ENCODE results near the gene KDM4C. TPM values are rescaled to one million over a fixed set of nuclear protein-coding genes. Genes with fewer than 3 reads are reported as not detected.

The KDM4C gene
- total RNA-seq, 2 experiments from 2014 or later = 51.5 to 60.3 TPM

- CTCF ChIA-PET (ENCODE audit: unreplicated experiment) = no interaction called here
- no peak overlapping the region for H3K4me2 ChIP-seq (ENCODE audit: low read length)
- POLR2A ChIA-PET = interaction anchor here (0.5 to 1.7 kb wide), 2 partner anchors 12 to 20 kb away, joined by 3 read pairs; no protein-coding TSS in a partner anchor
- H3K79me2 ChIP-seq (ENCODE audit: insufficient read depth, low read depth, low read length) = no peaks in the 10 kb centered on the region
- no peaks in the 10 kb centered on the region for H3K36me3 ChIP-seq (ENCODE audit: insufficient read depth, low read length)
- no TSS peak for BruUV-seq (replicated peaks)
- no peak overlapping the region for H2AFZ ChIP-seq (ENCODE audit: low read length)
- DNase-seq (ENCODE audit: low spot score) = no peak
- H4K20me1 ChIP-seq (ENCODE audit: insufficient read depth, low read length) = no peaks in the 10 kb centered on the region
- intact Hi-C loops (cut with micrococcal nuclease; ENCODE audit: unreplicated experiment) = no loop called here
- TF ChIP-seq, protein P1, sequence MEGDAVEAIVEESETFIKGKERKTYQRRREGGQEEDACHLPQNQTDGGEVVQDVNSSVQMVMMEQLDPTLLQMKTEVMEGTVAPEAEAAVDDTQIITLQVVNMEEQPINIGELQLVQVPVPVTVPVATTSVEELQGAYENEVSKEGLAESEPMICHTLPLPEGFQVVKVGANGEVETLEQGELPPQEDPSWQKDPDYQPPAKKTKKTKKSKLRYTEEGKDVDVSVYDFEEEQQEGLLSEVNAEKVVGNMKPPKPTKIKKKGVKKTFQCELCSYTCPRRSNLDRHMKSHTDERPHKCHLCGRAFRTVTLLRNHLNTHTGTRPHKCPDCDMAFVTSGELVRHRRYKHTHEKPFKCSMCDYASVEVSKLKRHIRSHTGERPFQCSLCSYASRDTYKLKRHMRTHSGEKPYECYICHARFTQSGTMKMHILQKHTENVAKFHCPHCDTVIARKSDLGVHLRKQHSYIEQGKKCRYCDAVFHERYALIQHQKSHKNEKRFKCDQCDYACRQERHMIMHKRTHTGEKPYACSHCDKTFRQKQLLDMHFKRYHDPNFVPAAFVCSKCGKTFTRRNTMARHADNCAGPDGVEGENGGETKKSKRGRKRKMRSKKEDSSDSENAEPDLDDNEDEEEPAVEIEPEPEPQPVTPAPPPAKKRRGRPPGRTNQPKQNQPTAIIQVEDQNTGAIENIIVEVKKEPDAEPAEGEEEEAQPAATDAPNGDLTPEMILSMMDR (conservative IDR thresholded peaks at IDR 0.05; ENCODE audit: low read length) = no peak
- no peaks in the 10 kb centered on the region for H3K9me3 ChIP-seq (ENCODE audit: low read length)
- no peaks in the 10 kb centered on the region for H3K9me2 ChIP-seq (ENCODE audit: insufficient read depth, low read length)
- H3K4me3 ChIP-seq (ENCODE audit: low read depth, low read length, poor library complexity, severe bottlenecking) = no peak overlapping the region
- H3K27ac ChIP-seq (ENCODE audit: low read depth, low read length, poor library complexity, severe bottlenecking) = no peak overlapping the region
- H3K4me1 ChIP-seq (ENCODE audit: insufficient read depth, low read length, poor library complexity, severe bottlenecking) = no peaks in the 10 kb centered on the region
Measured at GRCh38 chr9:6924988-6925563, 167.3 kb downstream of the KDM4C start.

- H3K9me2 ChIP-seq (ENCODE audit: insufficient read depth, low read length) = no peaks in the 10 kb centered on the region
- H3K9me3 ChIP-seq (ENCODE audit: low read length) = no peaks in the 10 kb centered on the region
- H3K4me3 ChIP-seq (ENCODE audit: low read depth, low read length, poor library complexity, severe bottlenecking) = no peak overlapping the region
- H3K36me3 ChIP-seq (ENCODE audit: insufficient read depth, low read length) = no peaks in the 10 kb centered on the region
- no peaks in the 10 kb centered on the region for H3K79me2 ChIP-seq (ENCODE audit: insufficient read depth, low read depth, low read length)
- ChIA-PET CTCF (ENCODE audit: unreplicated experiment) (no interaction called here), POLR2A (no interaction called here)
- no peak overlapping the region for H3K27ac ChIP-seq (ENCODE audit: low read depth, low read length, poor library complexity, severe bottlenecking)
- H3K4me2 ChIP-seq (ENCODE audit: low read length) = no peak overlapping the region
- intact Hi-C loops (cut with micrococcal nuclease; ENCODE audit: unreplicated experiment) = no loop called here
- H2AFZ ChIP-seq (ENCODE audit: low read length) = no peak overlapping the region
- no peaks in the 10 kb centered on the region for H3K4me1 ChIP-seq (ENCODE audit: insufficient read depth, low read length, poor library complexity, severe bottlenecking)
- no peak for DNase-seq (ENCODE audit: low spot score)
- H4K20me1 ChIP-seq (ENCODE audit: insufficient read depth, low read length) = no peaks in the 10 kb centered on the region
- BruUV-seq (replicated peaks) = no TSS peak
- TF ChIP-seq, protein P1 (conservative IDR thresholded peaks at IDR 0.05; ENCODE audit: low read length) = no peak
- no peak for TF ChIP-seq EZH2phosphoT487 (IDR thresholded peaks at IDR 0.05; ENCODE audit: borderline replicate concordance, low read depth, low read length)
Measured at GRCh38 chr9:6925836-6926235, 168.1 kb downstream of the KDM4C start.

DNA sequence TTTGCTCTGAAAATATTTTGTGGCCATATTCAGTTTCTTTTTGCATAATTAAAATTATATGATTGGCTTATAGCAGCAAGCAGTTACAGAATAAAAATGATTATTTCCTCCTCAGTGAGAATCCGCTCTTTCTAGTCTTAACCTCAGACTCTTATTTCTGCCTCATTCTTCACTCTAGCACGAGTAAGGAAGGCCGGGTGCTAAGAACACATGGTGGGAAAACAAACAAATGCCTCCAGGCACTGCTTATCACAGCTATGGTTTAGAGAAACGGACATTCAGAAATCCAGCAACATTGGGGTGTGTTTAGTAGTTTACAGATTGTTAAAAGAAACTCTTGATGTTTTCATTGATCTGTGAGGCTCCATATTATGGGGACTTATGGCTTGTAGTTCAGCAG, 168.7 kb downstream of the KDM4C start:
- no peak overlapping the region for H3K4me2 ChIP-seq (ENCODE audit: low read length)
- no peak overlapping the region for H2AFZ ChIP-seq (ENCODE audit: low read length)
- CTCF ChIA-PET (ENCODE audit: unreplicated experiment) = no interaction called here
- POLR2A ChIA-PET = interaction anchor here (0.9 kb wide), 1 partner anchor 13 kb away, joined by 3 read pairs; no protein-coding TSS in a partner anchor
- H3K36me3 ChIP-seq (ENCODE audit: insufficient read depth, low read length) = no peaks in the 10 kb centered on the region
- H3K27ac ChIP-seq (ENCODE audit: low read depth, low read length, poor library complexity, severe bottlenecking) = no peak overlapping the region
- intact Hi-C loops (cut with micrococcal nuclease; ENCODE audit: unreplicated experiment) = no loop called here
- BruUV-seq (replicated peaks) = no TSS peak
- H4K20me1 ChIP-seq (ENCODE audit: insufficient read depth, low read length) = no peaks in the 10 kb centered on the region
- H3K4me3 ChIP-seq (ENCODE audit: low read depth, low read length, poor library complexity, severe bottlenecking) = no peak overlapping the region
- H3K79me2 ChIP-seq (ENCODE audit: insufficient read depth, low read depth, low read length) = no peaks in the 10 kb centered on the region
- H3K9me2 ChIP-seq (ENCODE audit: insufficient read depth, low read length) = no peaks in the 10 kb centered on the region
- no peaks in the 10 kb centered on the region for H3K4me1 ChIP-seq (ENCODE audit: insufficient read depth, low read length, poor library complexity, severe bottlenecking)
- no peaks in the 10 kb centered on the region for H3K9me3 ChIP-seq (ENCODE audit: low read length)
- DNase-seq (ENCODE audit: low spot score) = no peak
- TF ChIP-seq, protein P1 (conservative IDR thresholded peaks at IDR 0.05; ENCODE audit: low read length) = no peak
- TF ChIP-seq EZH2phosphoT487 (IDR thresholded peaks at IDR 0.05; ENCODE audit: borderline replicate concordance, low read depth, low read length) = no peak
